ENCODE results near the gene PCNX2.

The PCNX2 gene

DNA sequence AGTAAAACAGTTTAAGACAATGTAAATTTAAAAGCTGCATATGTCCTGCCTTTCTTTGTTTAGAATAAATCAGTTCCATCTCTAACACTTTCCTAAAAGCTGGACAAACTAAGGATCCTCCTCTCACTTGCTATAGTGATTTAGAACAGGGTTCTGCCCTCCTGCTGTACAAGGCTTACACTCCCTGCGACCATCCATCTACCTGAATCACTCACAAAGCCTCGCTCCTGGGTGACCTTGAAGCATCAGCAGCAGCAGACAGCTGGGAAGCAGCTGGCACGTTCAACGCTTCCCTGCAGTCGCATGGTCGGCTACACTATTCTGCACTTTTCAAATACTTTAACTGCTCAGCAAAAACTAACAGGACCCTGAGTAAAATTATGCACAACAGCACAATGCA lies 217.1 kb downstream of the PCNX2 start:
- H3K27me3 ChIP-seq (ENCODE audit: insufficient read depth, low read length) = no peaks in the 10 kb centered on the region
- H3K9me3 ChIP-seq (ENCODE audit: insufficient read depth, low read depth, low read length) = peaks cover 3% of the 10 kb centered on the region; the same call in 1 of the 2 replicates
- no peak overlapping the region for H3K9ac ChIP-seq (ENCODE audit: low read depth, low read length)
- peaks cover 3% of the 10 kb centered on the region; the same call in 1 of the 2 replicates for H3K4me1 ChIP-seq (ENCODE audit: insufficient read depth, low read length)
- H3K4me3 ChIP-seq (ENCODE audit: low read length) = no peak overlapping the region
- no peak overlapping the region for H3K27ac ChIP-seq (ENCODE audit: low read length)
- peaks cover 7% of the 10 kb centered on the region; the same call in 1 of the 2 replicates for H3K36me3 ChIP-seq (ENCODE audit: insufficient read depth, low read depth, low read length)

DNA sequence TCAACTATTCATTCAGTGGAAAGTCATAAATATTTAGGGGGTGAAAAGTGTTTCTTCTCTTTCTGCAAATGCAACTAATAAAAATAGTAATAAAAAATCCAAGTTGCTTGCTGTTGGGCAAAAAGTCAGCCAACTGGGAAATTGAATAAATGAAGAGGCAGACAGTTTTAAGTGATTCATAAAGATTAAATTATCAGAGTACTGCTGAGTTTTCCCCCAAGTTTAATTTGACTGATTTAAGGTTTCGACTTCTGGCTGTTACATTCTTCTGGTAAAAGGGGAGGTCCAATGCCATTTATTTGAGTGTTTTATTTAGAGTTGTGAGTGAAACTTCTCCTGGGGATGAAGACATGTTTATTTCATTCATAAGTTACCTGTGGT lies 219.6 kb downstream of the PCNX2 start:
- Histone ChIP-seq H3K4me3 (ENCODE audit: low read length) (no peak overlapping the region), H3K4me1 (ENCODE audit: insufficient read depth, low read length) (peaks cover 3% of the 10 kb centered on the region; the same call in 1 of the 2 replicates), H3K36me3 (ENCODE audit: insufficient read depth, low read depth, low read length) (no peaks in the 10 kb centered on the region; the same call in 1 of the 2 replicates), H3K27me3 (ENCODE audit: insufficient read depth, low read length) (no peaks in the 10 kb centered on the region), H3K9ac (ENCODE audit: low read depth, low read length) (no peak overlapping the region), H3K27ac (ENCODE audit: low read length) (no peak overlapping the region), H3K9me3 (ENCODE audit: insufficient read depth, low read depth, low read length) (peaks cover 3% of the 10 kb centered on the region; the same call in 1 of the 2 replicates)

GRCh38 chr1:233066087-233066486 lies 229.4 kb downstream of the PCNX2 start:
- Histone ChIP-seq H3K4me3 (ENCODE audit: low read length) (no peak overlapping the region), H3K36me3 (ENCODE audit: insufficient read depth, low read depth, low read length) (peaks cover 19% of the 10 kb centered on the region; the same call in 1 of the 2 replicates), H3K9ac (ENCODE audit: low read depth, low read length) (no peak overlapping the region), H3K27me3 (ENCODE audit: insufficient read depth, low read length) (no peaks in the 10 kb centered on the region), H3K4me1 (ENCODE audit: insufficient read depth, low read length) (peaks cover 3% of the 10 kb centered on the region; the same call in 1 of the 2 replicates), H3K27ac (ENCODE audit: low read length) (no peak overlapping the region), H3K9me3 (ENCODE audit: insufficient read depth, low read depth, low read length) (no peaks in the 10 kb centered on the region)

- Histone ChIP-seq H3K27ac (ENCODE audit: low read length) (no peak overlapping the region), H3K27me3 (ENCODE audit: insufficient read depth, low read length) (no peaks in the 10 kb centered on the region), H3K9me3 (ENCODE audit: insufficient read depth, low read depth, low read length) (no peaks in the 10 kb centered on the region), H3K9ac (ENCODE audit: low read depth, low read length) (no peak overlapping the region), H3K36me3 (ENCODE audit: insufficient read depth, low read depth, low read length) (peaks cover 19% of the 10 kb centered on the region; the same call in 1 of the 2 replicates), H3K4me3 (ENCODE audit: low read length) (no peak overlapping the region), H3K4me1 (ENCODE audit: insufficient read depth, low read length) (peaks cover 6% of the 10 kb centered on the region; the same call in 1 of the 2 replicates)
Measured at GRCh38 chr1:233065685-233066084, 229.8 kb downstream of the PCNX2 start.

GRCh38 chr1:233064988-233065387 lies 230.5 kb downstream of the PCNX2 start:
- Histone ChIP-seq H3K4me1 (ENCODE audit: insufficient read depth, low read length) (peaks cover 6% of the 10 kb centered on the region; the same call in 1 of the 2 replicates), H3K4me3 (ENCODE audit: low read length) (no peak overlapping the region), H3K27me3 (ENCODE audit: insufficient read depth, low read length) (no peaks in the 10 kb centered on the region), H3K9ac (ENCODE audit: low read depth, low read length) (no peak overlapping the region), H3K9me3 (ENCODE audit: insufficient read depth, low read depth, low read length) (no peaks in the 10 kb centered on the region), H3K27ac (ENCODE audit: low read length) (no peak overlapping the region), H3K36me3 (ENCODE audit: insufficient read depth, low read depth, low read length) (peaks cover 19% of the 10 kb centered on the region; the same call in 1 of the 2 replicates)

GRCh38 chr1:233063462-233063861 lies 232.1 kb downstream of the PCNX2 start:
- Histone ChIP-seq H3K9me3 (ENCODE audit: insufficient read depth, low read depth, low read length) (no peaks in the 10 kb centered on the region), H3K9ac (ENCODE audit: low read depth, low read length) (no peak overlapping the region), H3K4me3 (ENCODE audit: low read length) (no peak overlapping the region), H3K27me3 (ENCODE audit: insufficient read depth, low read length) (no peaks in the 10 kb centered on the region), H3K36me3 (ENCODE audit: insufficient read depth, low read depth, low read length) (peaks cover 19% of the 10 kb centered on the region; the same call in 1 of the 2 replicates), H3K4me1 (ENCODE audit: insufficient read depth, low read length) (peaks cover 6% of the 10 kb centered on the region; the same call in 1 of the 2 replicates), H3K27ac (ENCODE audit: low read length) (no peak overlapping the region)

DNA sequence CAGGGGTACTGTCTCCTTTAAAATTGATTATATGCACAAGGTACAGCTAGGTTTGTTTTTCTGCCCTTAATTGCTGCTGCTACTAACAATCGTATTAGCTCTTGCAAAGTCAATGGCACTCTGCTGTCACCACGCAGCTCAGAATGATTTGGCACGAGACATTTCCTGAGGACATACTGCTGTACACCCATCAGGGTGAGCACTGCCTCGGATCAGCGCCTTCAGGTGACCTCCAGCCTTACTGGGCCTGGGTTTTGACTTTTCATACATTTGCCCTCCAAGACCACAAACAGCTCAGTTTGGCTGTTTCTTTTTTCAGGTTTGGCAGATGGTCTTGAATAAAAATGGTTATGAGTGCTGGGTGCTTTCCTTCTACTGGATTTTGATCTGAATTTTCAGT lies 234.3 kb downstream of the PCNX2 start:
- no peak overlapping the region for H3K4me3 ChIP-seq (ENCODE audit: low read length)
- H3K9me3 ChIP-seq (ENCODE audit: insufficient read depth, low read depth, low read length) = no peaks in the 10 kb centered on the region

GRCh38 chr1:233060461-233060994 lies 235.0 kb downstream of the PCNX2 start:
- Histone ChIP-seq H3K36me3 (ENCODE audit: insufficient read depth, low read depth, low read length) (peaks cover 17% of the 10 kb centered on the region; the same call in 1 of the 2 replicates), H3K9ac (ENCODE audit: low read depth, low read length) (no peak overlapping the region), H3K4me3 (ENCODE audit: low read length) (no peak overlapping the region), H3K27me3 (ENCODE audit: insufficient read depth, low read length) (no peaks in the 10 kb centered on the region), H3K27ac (ENCODE audit: low read length) (no peak overlapping the region), H3K9me3 (ENCODE audit: insufficient read depth, low read depth, low read length) (no peaks in the 10 kb centered on the region), H3K4me1 (ENCODE audit: insufficient read depth, low read length) (peaks cover 6% of the 10 kb centered on the region; the same call in 1 of the 2 replicates)

More for the DNA sequence above, 234.3 kb downstream of the PCNX2 start:
- H3K27ac ChIP-seq (ENCODE audit: low read length) = no peak overlapping the region
- H3K9ac ChIP-seq (ENCODE audit: low read depth, low read length) = no peak overlapping the region
- peaks cover 19% of the 10 kb centered on the region; the same call in 1 of the 2 replicates for H3K36me3 ChIP-seq (ENCODE audit: insufficient read depth, low read depth, low read length)
- H3K27me3 ChIP-seq (ENCODE audit: insufficient read depth, low read length) = no peaks in the 10 kb centered on the region
- peaks cover 6% of the 10 kb centered on the region; the same call in 1 of the 2 replicates for H3K4me1 ChIP-seq (ENCODE audit: insufficient read depth, low read length)

DNA sequence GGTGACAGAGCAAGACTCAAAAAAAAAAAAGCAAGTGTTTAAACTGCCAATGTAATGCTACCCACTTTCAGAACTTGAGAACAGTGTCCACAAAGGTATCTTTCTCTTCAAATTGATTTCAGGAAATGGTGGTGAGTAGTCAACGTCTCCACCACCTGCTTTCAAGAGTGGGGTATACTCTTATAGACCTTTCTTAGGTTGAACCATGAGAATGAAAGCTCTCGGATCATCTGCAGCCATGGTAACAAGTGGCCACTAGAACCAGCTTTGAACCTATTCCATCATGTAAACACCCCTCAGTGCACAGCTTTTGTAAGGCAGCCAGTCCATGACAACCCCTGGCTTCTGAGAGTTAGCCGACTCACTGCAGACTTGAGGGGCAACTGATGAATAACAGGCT lies 237.7 kb downstream of the PCNX2 start:
- no peak overlapping the region for H3K4me3 ChIP-seq (ENCODE audit: low read length)
- H3K4me1 ChIP-seq (ENCODE audit: insufficient read depth, low read length) = peaks cover 6% of the 10 kb centered on the region; the same call in 1 of the 2 replicates
- H3K27ac ChIP-seq (ENCODE audit: low read length) = no peak overlapping the region
- no peak overlapping the region for H3K9ac ChIP-seq (ENCODE audit: low read depth, low read length)
- H3K36me3 ChIP-seq (ENCODE audit: insufficient read depth, low read depth, low read length) = peaks cover 18% of the 10 kb centered on the region; the same call in 1 of the 2 replicates
- no peaks in the 10 kb centered on the region for H3K9me3 ChIP-seq (ENCODE audit: insufficient read depth, low read depth, low read length)
- H3K27me3 ChIP-seq (ENCODE audit: insufficient read depth, low read length) = no peaks in the 10 kb centered on the region

GRCh38 chr1:233055879-233056641 lies 239.5 kb downstream of the PCNX2 start:
- Histone ChIP-seq H3K27ac (ENCODE audit: low read length) (no peak overlapping the region), H3K9ac (ENCODE audit: low read depth, low read length) (no peak overlapping the region), H3K4me3 (ENCODE audit: low read length) (no peak overlapping the region), H3K27me3 (ENCODE audit: insufficient read depth, low read length) (no peaks in the 10 kb centered on the region), H3K36me3 (ENCODE audit: insufficient read depth, low read depth, low read length) (peaks cover 26% of the 10 kb centered on the region; the same call in 1 of the 2 replicates), H3K4me1 (ENCODE audit: insufficient read depth, low read length) (peaks cover 3% of the 10 kb centered on the region; the same call in 1 of the 2 replicates), H3K9me3 (ENCODE audit: insufficient read depth, low read depth, low read length) (no peaks in the 10 kb centered on the region)

DNA sequence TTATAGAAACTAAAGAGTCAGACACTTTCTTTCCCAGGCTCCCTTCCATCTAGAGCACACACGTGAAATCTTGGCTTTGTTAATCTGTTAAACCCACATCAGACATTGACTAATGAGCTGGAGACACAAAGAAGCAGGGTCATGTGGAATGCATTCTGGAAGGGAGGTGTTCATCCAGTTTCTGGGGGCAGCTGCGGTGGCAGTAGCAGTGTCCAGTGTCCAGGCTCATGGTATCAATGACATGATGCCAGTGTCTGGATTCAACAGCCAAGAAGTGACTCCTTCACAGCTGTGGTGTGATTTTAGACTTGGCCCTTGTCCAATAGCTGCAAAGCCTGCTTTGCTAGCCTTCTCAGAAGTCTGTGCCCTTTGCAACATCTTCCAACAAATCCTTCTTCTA lies 249.9 kb downstream of the PCNX2 start:
- Histone ChIP-seq H3K27ac (ENCODE audit: low read length) (no peak overlapping the region), H3K9me3 (ENCODE audit: insufficient read depth, low read depth, low read length) (no peaks in the 10 kb centered on the region), H3K4me3 (ENCODE audit: low read length) (no peak overlapping the region), H3K9ac (ENCODE audit: low read depth, low read length) (no peak overlapping the region), H3K4me1 (ENCODE audit: insufficient read depth, low read length) (no peaks in the 10 kb centered on the region), H3K27me3 (ENCODE audit: insufficient read depth, low read length) (no peaks in the 10 kb centered on the region), H3K36me3 (ENCODE audit: insufficient read depth, low read depth, low read length) (peaks cover 4% of the 10 kb centered on the region; the same call in 1 of the 2 replicates)
